Neural crest cell (in vitro differentiated cells): ENCODE results near the gene MSH4. TPM values are rescaled to one million over a fixed set of nuclear protein-coding genes. Genes with fewer than 3 reads are reported as not detected.
"Not testable (repeated sequence)": the region's sequence is repeated elsewhere in the genome, so short reads cannot be mapped to it uniquely, and the experiment has no call there.

ENCODE experiments used
- DNase-seq: peaks from one replicate; pipeline ENCODE4 v3.0.0; 2021; ENCODE audit warnings: low read depth, mixed read lengths, low spot score
- H3K27ac Mint-ChIP-seq: one replicate; pipeline ENCODE4 v1.8.0; 2021; ENCODE audit warnings: mild to moderate bottlenecking, mixed read lengths; ENCODE audit not compliant: unreplicated experiment
- H3K27me3 Mint-ChIP-seq: 2 replicates; pipeline ENCODE4 v1.8.0; 2021; ENCODE audit warnings: low read depth, mild to moderate bottlenecking, mixed read lengths
- H3K36me3 Mint-ChIP-seq: 2 replicates; pipeline ENCODE4 v1.8.0; 2021; ENCODE audit warnings: low read depth, mild to moderate bottlenecking, mixed read lengths
- H3K4me1 Mint-ChIP-seq: 2 replicates; pipeline ENCODE4 v1.8.0; 2021; ENCODE audit warnings: mixed read lengths
- H3K4me3 Mint-ChIP-seq: one replicate; pipeline ENCODE4 v1.8.0; 2021; ENCODE audit warnings: mild to moderate bottlenecking, mixed read lengths
- H3K9me3 Mint-ChIP-seq: 2 replicates; pipeline ENCODE4 v1.8.0; 2021; ENCODE audit warnings: mixed read lengths
- CTCF ChIP-seq: fragments of 200-600 bp; sonication (generic); conservative IDR thresholded peaks from 2 replicates; pipeline ENCODE4 v1.5.0; 2021; ENCODE audit warnings: antibody characterized with exemption, mild to moderate bottlenecking
- total RNA-seq: library from RNA; stranded (reverse); gene quantifications from 2 replicates; pipeline ENCODE4 v1.2.1, GENCODE V29; 2021

The MSH4 gene
- total RNA-seq, 1 donor from 2014 or later, result 0.56 TPM

- no peaks in the 10 kb centered on the region for H3K27me3 Mint-ChIP-seq
- H3K9me3 Mint-ChIP-seq, result no peaks in the 10 kb centered on the region
- H3K4me1 Mint-ChIP-seq, result no peaks in the 10 kb centered on the region
- no peaks in the 10 kb centered on the region for H3K36me3 Mint-ChIP-seq
- no peak for TF ChIP-seq CTCF
- DNase-seq, result no peak
- H3K27ac Mint-ChIP-seq, result no peak overlapping the region
- no peak overlapping the region for H3K4me3 Mint-ChIP-seq
Measured at GRCh38 chr1:75808921-75809320, 12.2 kb downstream of the MSH4 start.

- not testable (repeated sequence) for H3K27ac Mint-ChIP-seq, H3K27me3 Mint-ChIP-seq, H3K4me1 Mint-ChIP-seq, DNase-seq, H3K4me3 Mint-ChIP-seq, H3K9me3 Mint-ChIP-seq, H3K36me3 Mint-ChIP-seq
Measured at GRCh38 chr1:75810113-75810512, 13.4 kb downstream of the MSH4 start.

GRCh38 chr1:75811211-75811981, 14.7 kb downstream of the MSH4 start:
- no peaks in the 10 kb centered on the region for H3K27me3 Mint-ChIP-seq
- TF ChIP-seq CTCF, result no peak

GRCh38 chr1:75812065-75812464, 15.4 kb downstream of the MSH4 start:
- H3K9me3 Mint-ChIP-seq, result no peaks in the 10 kb centered on the region
- DNase-seq, result no peak
- no peak overlapping the region for H3K4me3 Mint-ChIP-seq
- H3K27me3 Mint-ChIP-seq, result no peaks in the 10 kb centered on the region
- H3K27ac Mint-ChIP-seq, result no peak overlapping the region
- H3K4me1 Mint-ChIP-seq, result no peaks in the 10 kb centered on the region
- no peaks in the 10 kb centered on the region for H3K36me3 Mint-ChIP-seq
- TF ChIP-seq CTCF, result no peak

More at GRCh38 chr1:75811211-75811981, 14.7 kb downstream of the MSH4 start:
- Mint-ChIP-seq H3K36me3 (no peaks in the 10 kb centered on the region), H3K4me3 (no peak overlapping the region), H3K27ac (no peak overlapping the region), H3K9me3 (no peaks in the 10 kb centered on the region), H3K4me1 (no peaks in the 10 kb centered on the region)
- no peak for DNase-seq

GRCh38 chr1:75823596-75823995, 26.9 kb downstream of the MSH4 start:
- not testable (repeated sequence) for H3K4me3 Mint-ChIP-seq, H3K27me3 Mint-ChIP-seq, DNase-seq, H3K4me1 Mint-ChIP-seq, H3K27ac Mint-ChIP-seq
- Mint-ChIP-seq H3K36me3 (peaks cover 11% of the 10 kb centered on the region), H3K9me3 (peaks cover 13% of the 10 kb centered on the region)

GRCh38 chr1:75836528-75837100, 39.9 kb downstream of the MSH4 start:
- TF ChIP-seq CTCF, result no peak
- H3K4me3 Mint-ChIP-seq, result no peak overlapping the region
- no peaks in the 10 kb centered on the region for H3K27me3 Mint-ChIP-seq
- DNase-seq, result no peak
- H3K4me1 Mint-ChIP-seq, result peaks cover 3% of the 10 kb centered on the region
- peaks cover 11% of the 10 kb centered on the region for H3K9me3 Mint-ChIP-seq
- peaks cover 5% of the 10 kb centered on the region for H3K36me3 Mint-ChIP-seq
- H3K27ac Mint-ChIP-seq, result no peak overlapping the region
